ENCODE measurements around the gene CES5A.

- TF ChIP-seq CTCF (IDR thresholded peaks at IDR 0.05), result no peak
- no peak for TF ChIP-seq POLR2A (IDR thresholded peaks at IDR 0.05; ENCODE audit: low read depth)
- TF ChIP-seq EP300 (IDR thresholded peaks at IDR 0.05), result no peak
- TF ChIP-seq POLR2AphosphoS5 (IDR thresholded peaks at IDR 0.05), result no peak
Observed at GRCh38 chr16:55914383-55914782, 39.2 kb upstream of the CES5A start.
